Activated T-cell treated with anti-CD3 and anti-CD28 coated beads for 24 hours (primary cell): Measurements from ENCODE around the gene IL23A.
"Not testable (repeated sequence)": the region's sequence is repeated elsewhere in the genome, so short reads cannot be mapped to it uniquely, and the experiment has no call there.

Experiments
- DNase-seq: peaks from one replicate; pipeline ENCODE4 v3.0.0-alpha.2; 2020; ENCODE audit warnings: low read depth

The IL23A gene

GRCh38 chr12:56326126-56326525, 12.6 kb upstream of the IL23A start:
- DNase-seq, result no peak

DNA sequence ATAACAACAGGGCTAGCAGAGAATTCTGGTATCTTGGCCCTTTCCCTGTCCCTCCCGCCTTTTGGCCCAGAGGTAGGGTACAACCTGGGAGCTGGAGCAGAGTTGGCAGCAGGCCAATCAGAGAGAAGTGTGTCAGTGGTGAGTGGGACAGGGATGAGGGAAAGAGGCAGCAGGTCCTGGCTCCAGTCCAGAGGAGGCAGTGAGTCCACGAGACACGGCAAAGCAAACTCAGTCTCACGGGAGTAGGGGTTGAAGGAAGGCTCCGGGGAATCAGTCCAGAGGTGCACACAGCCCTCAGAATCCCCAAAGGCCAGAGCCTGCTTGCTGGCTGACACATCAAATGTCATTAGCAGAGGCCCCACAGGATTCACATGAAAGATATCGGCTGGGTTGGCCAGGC, 12.2 kb upstream of the IL23A start:
- no peak for DNase-seq

- no peak for DNase-seq
These were observed 7.7 kb upstream of the IL23A start for GRCh38 chr12:56330936-56331490.

DNA sequence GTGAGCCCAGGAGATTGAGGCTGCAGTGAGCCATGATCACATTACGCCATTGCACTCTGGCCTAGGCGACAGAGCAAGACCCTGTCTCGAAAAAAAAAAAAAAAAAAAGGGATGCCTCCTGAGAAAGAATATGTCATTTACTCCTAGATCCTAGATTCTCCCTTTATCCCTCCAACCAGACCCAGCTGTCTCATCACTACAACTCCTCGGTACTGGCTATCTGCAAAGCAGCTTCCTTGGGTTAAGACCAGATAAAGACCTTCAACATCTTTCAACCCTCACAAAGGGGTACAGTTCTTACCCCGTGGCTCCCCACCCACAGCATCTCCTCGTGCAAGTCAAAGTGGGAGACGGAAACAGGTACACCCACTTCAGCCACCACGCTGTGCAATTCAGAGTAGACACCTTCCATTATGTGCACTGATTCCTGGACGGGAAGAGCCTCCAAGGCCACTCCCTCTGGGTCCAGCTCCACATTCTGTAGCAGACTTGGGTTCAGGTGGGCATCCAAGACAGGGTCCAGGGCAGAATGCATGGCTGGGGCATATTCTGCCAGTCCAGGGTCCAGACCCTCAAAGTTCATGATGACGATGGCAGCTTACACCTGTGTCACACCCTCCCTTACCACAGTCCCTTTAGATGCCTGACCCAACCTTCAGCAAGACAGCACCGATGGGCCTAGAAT, 6.0 kb upstream of the IL23A start:
- no peak for DNase-seq

GRCh38 chr12:56333197-56333678, 5.4 kb upstream of the IL23A start:
- no peak for DNase-seq

DNA sequence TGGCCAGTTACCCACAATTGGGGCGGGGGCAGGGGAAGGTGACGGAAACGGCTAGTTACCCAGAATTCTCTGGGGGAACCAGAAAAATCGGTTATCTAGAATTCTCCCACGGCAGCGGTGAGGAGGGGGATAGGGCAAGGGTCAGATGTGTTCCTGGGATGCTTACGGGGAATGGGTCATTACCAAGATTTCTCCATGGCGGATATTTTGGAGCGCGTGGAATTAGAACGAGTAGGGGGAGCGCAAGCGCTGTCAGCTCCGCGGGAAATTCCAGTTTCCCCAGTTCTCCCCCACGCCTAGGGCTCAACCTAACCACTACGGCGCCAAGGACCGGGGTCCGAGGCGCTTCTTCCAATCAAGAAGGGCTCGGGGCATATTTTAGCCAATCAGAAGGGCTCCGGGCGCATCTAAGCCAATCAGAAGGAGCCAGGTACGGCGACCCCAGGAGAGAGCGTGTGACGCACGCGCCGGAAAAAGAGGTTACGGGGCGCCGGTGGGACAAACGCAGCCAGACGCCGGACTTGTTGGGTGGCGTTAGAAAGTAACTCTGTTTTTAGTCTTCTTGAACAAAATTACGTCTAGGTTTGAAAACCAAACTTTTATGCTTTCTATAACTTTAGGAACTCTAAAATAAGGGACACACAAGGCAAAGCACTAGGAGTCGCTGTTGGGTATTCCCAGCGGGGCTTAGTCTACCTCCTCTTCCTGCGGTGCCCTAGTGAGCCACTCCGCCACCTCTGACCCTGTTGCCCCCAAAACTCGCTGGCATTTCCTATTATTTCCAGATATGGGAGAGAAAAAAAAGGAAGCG, 4.8 kb upstream of the IL23A start, which contains the start of gene PAN2:
PAN2 (minus strand) TSS at position 322 of the 811 bp plus-strand sequence. CDS start 906 bp downstream, outside the sequence.
- DNase-seq, result peak; percentile 90

- no peak for DNase-seq
These were observed 4.2 kb upstream of the IL23A start for GRCh38 chr12:56334490-56334793.

DNA sequence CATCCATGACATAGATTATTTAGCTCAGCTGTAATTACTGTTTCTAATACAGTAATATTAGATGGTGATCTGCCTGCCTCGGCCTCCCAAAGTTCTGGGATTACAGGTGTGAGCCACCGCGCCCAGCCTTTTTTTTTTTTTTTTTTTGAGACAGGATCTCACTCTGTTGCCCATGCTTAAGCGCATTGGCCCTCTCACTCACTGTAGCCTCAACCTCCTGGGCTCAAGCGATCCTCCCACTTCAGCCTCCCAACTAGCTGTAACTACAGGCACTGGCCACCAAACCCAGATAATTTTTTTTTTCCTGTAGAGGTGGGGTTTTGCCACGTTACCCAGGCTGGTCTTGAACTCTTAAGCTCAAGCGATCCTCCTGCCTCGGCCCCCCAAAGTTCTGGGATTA, 3.2 kb upstream of the IL23A start:
- DNase-seq, result not testable (repeated sequence)

GRCh38 chr12:56336361-56337167, 2.1 kb upstream of the IL23A start:
- no peak for DNase-seq

GRCh38 chr12:56337753-56338251, 882 bp upstream of the IL23A start:
- no peak for DNase-seq

- DNase-seq, result no peak
These were observed 406 bp downstream of the IL23A start for GRCh38 chr12:56339158-56339422.

DNA sequence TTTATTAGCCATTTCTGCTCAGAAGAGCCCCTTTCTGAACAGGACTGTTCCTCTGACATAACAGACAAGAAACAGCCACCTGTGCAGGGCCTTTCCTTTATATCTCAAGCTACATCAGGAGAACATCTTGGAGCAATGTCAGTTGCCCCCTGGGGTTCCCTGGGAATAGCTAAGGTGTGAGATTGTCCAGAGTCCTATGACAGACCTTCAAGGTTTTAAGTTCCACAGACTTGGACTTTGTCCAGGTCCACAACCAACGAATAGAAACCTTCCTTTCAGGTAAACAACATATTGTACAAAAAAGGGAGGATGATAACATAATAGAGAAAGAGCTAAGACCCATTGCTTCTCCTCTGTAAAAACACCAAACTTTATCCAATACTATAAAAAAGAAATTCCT, 2.9 kb downstream of the IL23A start:
- no peak for DNase-seq

GRCh38 chr12:56342290-56342689, 3.6 kb downstream of the IL23A start:
- DNase-seq, result not testable (repeated sequence)

- no peak for DNase-seq
These were observed 8.0 kb downstream of the IL23A start for GRCh38 chr12:56346675-56347074.

DNA sequence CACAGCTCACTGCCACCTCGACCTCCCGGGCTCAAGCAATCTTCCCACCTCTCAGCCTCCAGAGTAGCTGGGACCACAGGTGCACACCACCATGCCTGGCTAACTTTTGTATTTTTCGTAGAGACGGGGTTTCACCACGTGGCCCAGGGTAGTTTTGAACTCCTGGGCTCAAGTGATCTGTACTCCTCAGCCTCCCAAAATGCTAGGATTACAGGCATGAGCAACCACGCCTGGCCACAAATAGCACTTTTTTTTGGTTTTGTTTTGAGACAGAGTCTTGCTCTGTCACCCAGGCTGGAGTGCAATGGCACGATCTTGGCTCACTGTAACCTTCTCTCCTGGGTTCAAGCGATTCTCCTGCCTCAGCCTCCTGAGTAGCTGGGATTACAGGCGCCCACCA, 8.6 kb downstream of the IL23A start:
- DNase-seq, result not testable (repeated sequence)

GRCh38 chr12:56348776-56349175, 10.1 kb downstream of the IL23A start:
- no peak for DNase-seq

DNA sequence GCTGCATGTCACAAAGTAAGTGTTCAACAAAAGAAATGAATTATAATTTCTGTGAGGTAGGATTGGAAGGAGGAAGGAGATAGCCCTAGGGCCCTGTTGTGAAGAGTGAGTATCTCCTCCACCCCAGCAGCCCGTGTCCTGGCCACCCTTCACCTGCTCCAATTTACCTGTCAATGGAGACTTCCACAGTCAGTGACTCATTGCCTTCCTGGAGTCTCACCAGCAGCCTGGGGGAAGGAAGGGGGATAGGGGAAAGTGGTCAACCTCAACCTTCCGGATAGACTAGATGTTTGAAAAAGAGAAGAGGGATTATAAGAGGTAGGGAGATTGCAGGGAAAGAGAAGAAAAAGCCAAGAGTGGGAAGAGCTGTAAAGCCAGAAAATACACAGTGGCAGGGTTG, 12.0 kb downstream of the IL23A start:
- no peak for DNase-seq

GRCh38 chr12:56351325-56351724, 12.6 kb downstream of the IL23A start:
- DNase-seq, result no peak

DNA sequence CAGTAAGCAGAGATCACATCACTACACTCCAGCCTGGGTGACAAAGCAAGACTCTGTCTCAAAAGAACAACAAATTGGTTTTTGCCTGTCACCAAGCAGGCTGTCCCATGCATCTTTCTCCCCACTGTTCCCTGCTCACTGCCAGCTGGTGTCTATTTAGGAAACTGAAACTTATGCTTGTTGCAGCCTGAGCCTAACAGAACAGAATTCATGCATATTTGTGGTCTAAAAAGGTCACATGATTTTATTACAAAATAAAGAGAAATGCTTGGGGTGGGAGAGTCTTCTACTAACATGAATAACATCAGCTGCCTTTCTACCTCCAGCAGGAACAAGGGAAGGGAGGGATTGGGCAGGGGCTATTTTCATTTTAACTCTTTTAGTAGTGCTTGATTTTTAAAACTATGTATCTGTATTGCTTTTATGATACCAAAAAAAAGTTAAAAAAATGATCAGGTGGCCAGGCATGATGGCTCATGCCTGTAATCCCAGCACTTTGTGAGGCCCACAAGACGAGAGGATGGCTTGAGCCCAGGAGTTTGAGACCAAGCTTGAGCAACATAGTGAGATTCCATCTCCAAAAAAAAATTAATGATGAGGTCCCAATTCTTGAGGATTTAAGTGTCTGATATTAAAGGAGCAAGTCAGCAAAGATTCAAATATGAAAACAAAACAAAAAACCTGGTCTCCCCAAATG, 20.3 kb downstream of the IL23A start:
- DNase-seq, result no peak

DNA sequence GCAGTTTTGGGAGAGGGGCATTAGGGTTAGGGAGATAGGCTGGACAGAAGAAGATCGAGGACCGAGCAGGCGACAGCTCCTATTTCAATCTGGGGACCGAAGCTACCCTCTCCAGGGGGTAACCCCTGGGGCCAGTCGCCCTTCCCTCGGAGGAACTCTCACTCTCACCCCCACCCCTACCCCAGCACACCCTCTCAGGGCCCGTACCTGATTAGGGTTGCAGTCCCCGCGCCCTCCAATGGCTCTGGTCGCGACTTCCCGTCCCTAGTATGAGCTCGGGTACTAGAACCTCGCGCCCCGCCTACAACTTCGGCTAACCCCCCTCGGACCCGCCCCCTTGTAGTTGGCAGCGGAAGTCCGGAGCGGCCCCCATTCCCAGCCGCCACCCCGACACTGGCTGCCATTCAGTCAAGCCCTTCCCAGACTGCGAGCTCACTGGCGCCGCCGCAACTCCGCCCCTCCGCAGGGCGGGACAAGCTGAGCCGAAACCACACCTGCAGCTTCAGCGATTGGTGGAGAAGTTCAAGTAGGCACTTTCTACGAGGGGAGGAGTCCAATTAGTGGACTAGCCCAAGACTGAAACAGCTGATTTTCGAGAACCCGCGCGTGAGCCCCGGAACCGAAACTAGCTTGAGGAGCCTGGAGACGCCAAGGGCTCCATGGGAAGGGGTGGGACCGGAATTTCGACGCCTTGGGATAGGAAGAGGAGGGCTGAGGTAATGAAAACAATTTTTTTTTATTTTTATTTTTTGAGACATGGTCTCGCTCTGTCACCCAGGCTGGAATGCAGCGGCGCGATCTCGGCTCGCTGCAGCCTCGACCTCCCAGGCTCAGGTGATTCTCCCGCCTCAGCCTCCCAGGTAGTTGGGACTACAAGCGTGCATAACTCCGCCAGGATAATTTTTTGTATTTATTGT, 21.4 kb downstream of the IL23A start, which contains the start of gene STAT2:
STAT2 (minus strand) TSS at position 257 of the 917 bp plus-strand sequence. CDS start 3,536 bp downstream, outside the sequence.
- peak; percentile 99 for DNase-seq
